ENCODE results near the gene SLC39A3. TPM values are rescaled to one million over a fixed set of nuclear protein-coding genes. Genes with fewer than 3 reads are reported as not detected.

Gene SLC39A3
- total RNA-seq, 1 donor from 2014 or later, result 14.2 TPM

DNA sequence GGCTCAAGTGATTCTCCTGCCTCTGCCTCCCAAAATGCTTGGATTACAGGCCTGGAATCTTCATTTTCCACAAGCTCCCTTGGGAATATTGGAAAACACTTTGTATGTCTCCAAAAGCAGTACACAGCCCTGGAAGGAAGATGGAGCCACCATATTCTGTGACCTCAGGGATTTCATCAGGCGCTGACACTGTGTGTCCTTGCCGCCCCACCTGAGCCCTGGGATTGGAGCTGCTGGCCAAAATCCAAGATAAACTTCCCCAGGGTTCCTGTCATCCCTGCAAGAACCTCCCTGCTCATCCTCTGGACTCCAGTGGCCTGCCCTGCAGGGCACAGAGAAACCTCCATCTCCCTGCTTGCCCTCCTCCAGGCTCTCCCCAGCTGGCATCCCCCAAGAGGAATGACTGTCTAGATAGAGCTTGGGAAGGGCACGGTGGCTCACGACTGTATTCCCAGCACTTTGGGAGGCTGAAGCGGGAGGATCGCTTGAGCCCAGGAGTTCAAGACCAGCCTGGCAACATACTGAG lies 36.1 kb downstream of the SLC39A3 start:
- no peak for DNase-seq (ENCODE audit: low read depth in 2 of 2)

DNA sequence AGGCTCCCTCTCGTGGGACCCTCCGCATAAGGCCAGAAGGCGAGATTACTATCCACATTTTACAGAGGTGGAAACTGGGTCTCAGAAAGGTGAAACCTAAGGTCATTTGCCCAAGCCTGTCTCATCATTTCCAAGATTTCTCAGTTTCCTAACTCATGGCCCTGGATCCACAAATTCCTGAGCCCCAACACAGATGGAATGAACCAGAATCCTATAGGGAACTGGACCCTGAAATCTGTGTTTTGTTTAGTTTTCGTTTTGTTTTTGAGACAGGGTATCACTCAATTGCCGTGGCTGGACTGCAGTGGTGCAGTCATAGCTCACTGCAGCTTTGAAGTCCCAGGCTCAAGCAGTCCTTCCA lies 36.8 kb downstream of the SLC39A3 start:
- no peak for DNase-seq (ENCODE audit: low read depth in 2 of 2)

DNA sequence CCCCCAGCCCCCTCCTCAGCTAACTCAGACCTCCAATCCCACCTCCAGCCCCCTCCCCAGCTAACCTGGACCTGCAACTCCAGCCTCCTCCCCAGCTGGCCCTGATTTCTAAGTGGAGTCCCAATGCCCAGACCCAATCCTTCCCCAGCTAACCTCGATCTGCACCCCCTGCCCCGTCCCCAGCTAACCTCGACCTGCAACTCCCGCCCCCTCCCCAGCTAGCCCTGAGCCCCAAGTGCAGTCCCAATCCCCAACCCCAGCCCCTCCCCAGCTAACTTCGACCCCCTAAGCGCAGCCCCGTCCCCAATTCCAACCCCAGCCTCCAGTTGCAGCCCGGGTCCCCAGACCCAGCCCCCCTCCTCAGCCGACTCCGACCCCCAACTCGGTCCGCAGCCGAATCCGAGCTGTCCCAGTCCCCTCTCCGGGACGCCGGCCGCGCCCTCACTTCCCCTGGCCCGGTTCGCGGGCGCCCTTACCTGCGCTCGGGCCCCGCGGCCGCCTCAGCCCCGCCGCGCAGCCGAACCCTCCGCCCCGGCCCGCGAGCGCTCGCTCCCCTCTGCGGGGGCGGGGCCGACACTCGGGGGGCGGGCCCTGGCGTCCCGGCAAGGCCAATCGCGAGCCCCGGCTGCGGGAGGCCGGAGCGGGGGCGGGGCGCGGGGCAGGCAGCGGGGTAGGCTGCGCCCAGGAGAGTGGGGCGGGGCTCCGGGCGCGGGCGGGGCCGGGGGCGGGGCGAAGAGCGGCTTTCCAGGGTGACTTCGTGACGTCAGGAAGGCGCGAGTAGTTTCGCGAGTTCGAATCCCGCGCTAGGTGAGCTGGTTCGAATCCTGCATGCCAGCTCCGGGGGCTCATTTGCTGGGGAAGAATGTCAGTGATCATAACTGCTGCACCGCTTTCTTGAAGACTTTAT lies 37.4 kb downstream of the SLC39A3 start, which contains the start of gene GNG7:
Gene GNG7 (minus strand): TSS at position 525 of the 907 bp plus-strand sequence. CDS start 182,006 bp downstream, outside the sequence.
- peak; percentile 45 to 86 for DNase-seq (ENCODE audit: low read depth in 2 of 2)

DNA sequence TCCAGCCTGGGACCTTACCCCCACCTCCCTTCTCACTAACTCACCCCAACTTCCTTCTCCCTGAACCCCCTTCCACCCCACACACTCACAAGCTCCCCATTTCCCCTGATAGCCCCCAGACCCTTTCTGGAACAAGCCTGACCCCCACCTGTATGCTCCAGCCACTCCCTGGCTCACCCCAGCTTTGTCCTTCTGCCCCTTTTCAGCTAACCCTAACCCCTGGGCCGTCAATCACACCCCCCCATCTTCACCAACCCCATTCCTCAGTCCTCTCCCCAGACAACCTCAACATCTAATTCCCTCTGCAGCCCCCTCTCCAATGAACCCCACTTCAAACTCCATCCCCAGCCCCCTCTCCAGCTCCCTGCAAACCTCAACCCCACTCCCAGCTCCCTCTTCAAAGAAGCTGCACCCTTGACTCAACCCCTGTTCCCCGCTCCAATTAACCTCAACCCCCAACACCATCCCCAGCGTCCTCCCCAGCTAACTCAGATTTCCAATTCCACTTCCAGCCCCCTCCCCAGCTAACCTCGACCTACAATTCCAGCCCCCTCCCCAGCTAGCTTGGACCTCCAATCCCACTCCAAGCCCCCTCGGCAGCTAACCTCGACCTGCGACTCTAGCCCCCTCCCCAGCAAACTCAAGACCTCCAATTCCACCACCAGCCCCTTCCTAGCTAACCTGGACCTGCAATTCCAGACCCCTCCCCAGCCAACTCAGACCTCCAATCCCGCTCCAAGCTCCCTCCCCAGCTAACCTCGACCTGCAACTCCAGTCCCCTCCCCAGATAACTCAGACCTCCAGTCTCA lies 38.3 kb downstream of the SLC39A3 start:
- no peak for DNase-seq (ENCODE audit: low read depth in 2 of 2)

DNA sequence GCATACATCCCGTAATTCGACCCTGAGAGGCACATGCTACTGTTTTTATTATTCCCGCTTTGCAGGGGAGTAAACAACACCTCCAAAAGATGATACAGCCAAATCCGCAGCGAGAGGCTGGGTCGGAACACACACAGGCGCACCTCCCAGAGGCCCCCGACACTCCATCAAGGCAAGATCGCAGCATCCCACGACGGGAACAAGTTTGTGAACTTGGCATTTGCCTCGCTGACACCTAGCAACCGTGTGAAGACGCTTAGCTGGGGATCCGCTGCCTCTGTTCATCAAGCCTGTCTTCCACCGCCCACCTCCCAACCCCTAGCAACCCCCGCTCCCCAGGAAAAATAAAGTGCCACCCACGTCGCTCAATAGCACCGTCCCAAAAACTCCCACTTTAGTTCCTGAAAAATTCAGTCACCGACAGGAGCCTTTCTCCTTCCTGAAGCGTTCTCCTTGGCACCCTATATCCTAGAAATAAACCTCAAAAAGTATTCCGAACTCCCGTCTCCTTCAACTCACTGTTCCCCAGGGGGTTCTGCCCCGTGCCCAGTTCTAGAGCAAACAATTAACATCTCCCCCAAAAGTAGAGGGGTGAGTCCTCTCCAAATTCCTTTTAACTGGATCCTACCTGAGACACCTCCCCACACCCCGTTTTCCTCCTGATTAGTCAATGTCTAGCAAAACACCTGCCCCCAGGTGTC lies 39.0 kb downstream of the SLC39A3 start:
- DNase-seq (ENCODE audit: low read depth in 2 of 2), result no peak

DNA sequence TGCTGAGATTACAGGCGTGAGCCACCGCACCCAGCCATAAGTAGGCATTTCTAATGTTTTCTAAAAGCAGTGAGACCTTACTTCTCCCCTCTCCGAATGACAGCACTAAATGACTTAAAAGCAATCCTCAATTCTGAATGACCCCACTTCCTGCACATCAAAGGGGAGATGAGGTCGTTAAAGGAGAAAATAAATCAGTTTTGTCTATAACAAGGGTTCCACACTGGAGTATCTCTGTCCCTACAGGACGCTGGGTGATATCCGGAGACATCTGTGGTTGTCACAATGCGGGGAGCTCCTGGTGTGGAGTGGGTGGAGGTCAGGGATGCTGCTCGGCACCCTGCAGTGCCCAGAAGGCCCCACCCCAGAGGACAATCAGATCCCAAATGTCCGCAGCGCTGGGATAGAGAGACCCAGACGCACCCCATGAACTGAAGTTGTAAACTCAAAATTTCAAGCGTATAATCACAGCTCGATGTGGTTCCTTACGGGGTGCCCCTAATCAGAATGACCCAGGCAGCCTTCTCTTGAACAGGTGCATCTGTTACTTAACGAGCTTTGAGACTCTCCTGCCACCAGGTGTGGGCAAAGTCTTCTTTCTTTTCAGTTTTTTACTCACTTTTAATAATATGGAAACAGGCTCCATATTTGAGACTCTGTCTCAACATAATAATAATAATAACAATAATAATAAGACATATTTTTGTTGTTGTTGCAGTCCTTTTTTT lies 40.2 kb downstream of the SLC39A3 start:
- no peak for DNase-seq (ENCODE audit: low read depth in 2 of 2)

DNA sequence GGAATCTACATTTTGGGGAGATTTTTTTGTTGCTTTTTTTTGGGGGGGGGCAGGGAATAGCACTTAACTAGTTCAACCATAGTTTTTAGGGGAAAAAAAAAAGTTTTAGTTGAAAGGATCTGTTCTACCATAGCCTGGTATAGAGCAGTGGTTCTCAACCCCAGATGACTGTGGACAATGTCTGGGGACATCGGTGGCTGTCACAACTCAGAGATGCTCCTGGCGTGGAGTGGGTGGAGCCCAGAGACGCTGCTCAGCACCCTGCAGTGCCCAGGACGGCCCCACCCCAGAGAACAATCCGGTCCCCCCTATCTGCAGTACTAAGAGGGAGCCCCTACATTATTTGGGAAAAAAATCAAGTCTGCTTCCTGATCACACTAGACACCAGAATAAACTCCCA lies 45.6 kb downstream of the SLC39A3 start:
- DNase-seq (ENCODE audit: low read depth in 2 of 2), result no peak

DNA sequence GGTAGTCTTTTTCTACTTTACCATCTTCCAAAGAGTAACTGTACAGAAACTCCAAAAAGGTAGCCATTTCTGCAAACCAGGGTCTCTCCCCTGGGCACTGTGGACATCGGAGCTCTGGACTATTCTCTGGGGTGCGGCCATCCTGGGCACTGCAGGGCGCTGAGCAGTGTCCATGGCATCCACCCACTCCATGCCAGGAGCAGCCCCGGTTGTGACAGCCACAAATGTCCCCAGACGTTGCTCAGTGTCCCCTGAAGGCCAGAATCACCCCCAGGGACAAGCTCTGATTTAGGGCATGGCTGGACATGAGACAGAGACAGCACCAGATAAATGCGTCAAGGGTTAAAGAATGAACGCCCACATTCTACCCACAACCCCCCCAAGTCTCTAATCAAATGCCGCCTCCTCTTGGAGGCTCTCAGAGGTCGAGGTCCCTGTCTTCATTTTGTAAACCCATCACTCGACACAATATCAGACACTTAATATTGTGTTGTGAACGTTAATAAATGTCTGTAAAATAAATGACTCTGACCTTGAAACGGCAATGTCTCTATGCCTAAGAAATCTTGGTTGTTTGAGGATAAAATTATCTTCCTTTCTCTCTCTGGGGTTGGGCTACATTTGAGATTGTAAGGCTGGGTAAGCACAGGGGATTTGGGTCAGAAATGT lies 46.2 kb downstream of the SLC39A3 start:
- DNase-seq (ENCODE audit: low read depth in 2 of 2), result no peak

DNA sequence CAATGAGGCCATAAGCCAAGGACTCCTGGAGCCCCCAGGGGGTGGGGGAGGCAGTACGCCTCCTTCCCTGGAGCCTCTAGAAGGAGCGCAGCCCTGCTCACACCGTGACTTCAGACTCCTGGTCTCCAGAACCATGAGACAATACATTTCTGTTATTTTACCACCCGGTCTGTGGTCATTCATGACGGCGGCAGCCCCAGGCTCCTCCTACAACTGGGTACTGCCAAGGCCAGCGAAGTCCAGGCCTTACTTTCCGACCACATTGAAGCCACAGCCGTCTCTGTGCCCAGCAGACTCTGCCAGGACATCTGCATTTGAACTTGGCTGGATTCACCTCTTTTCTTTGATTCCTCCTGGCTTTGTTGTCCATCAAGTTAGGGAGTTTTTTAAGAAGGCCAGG lies 47.9 kb downstream of the SLC39A3 start:
- DNase-seq (ENCODE audit: low read depth in 2 of 2), result no peak

DNA sequence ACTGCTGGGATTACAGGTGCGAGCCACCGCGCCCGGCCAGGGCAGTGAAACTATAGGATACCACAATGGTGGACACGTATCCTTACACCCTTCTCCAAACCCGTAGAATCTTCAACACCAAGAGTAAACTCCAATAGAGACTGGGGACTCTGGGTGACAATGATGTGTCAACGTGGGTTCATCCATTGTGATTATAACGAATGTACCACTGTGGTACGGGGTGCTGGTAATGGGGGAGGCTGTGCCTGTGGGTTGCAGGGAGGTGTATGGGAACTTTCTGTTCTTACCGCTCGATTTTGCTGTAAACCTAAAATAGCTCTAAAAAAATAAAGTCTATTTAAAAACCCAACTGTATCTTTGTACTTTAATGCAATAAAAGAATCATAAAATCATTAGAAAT lies 49.0 kb downstream of the SLC39A3 start:
- DNase-seq (ENCODE audit: low read depth in 2 of 2), result no peak

DNA sequence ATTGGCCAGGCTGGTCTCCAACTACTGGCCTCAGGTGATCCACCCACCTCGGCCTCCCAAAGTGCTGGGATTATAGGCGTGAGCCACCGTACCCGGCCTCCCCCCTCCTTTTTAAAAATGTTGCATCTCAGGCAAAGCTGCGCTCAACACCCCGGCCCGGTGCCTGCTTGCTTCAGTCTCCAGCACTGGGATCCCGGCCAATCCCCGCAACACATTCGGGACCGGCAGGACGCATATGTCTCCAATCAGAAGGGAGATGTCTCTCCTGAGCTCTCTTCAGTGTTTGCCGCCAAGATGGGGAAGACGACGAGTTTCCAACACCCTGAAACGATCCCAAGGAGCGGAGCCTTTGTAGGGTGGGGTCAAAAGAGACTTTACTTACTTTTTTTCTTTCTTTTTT lies 53.5 kb downstream of the SLC39A3 start:
- no peak for DNase-seq (ENCODE audit: low read depth in 2 of 2)

DNA sequence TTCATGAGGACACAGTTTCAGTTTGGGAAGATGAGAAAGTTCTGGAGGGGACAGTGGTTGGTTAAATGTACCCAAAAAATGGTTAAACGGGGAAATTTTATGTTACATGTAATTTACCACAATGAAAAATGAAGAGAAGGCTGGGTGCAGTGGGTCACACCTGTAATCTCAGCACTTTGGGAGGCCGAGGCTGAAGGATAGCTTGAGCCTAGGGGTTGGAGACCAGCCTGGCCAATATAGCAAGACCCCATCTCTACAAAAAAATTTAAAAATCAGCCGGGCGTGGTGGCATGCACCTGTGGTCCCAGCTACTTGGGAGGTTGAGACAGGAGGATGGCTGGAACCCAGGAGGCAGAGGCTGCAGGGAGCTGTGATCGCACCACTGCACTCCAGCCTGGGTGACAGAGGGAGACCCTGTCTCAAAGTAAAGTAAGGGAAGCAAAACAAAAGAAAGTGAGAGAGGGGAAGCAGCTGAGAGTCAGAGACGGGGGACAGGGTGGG lies 54.6 kb downstream of the SLC39A3 start:
- DNase-seq (ENCODE audit: low read depth in 2 of 2), result no peak

DNA sequence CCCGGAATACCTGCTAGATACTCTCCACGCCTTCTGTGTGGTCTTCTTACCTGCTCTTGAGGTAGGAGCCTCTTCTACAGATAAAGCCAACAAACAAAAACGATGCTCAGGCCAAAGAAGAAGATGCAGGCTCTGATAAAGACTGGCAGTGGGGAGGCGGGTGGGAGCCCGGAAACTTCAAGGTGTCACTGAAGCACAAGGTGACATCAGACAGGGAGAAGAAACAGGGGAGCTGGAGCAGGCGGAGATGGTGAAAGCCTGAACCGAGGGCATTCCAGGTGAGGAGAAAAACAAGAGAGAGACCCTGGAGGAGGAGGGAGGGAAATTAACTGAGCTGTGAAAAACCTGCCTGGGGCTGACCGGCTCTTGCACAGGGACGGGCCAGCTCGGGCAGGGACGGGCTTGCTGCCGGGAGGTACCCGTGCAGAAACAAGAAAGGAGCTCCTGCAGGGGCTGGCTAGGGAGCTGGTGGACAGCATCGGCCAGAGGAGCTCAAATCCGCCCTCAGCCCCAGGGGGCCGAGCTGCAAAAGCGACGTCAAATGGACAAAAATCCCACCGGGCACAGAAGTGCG lies 56.3 kb downstream of the SLC39A3 start:
- no peak for DNase-seq (ENCODE audit: low read depth in 2 of 2)

Other genes with a start within 250 kb of the SLC39A3 start
- gene GNG7, start 37.3 kb downstream of the SLC39A3 start, total RNA-seq, result 0.64 and 1.1 TPM in 2 replicates
- gene DIRAS1, start 18.6 kb downstream of the SLC39A3 start, total RNA-seq, result 0.13 TPM in 2 replicates
- 31.6 and 42.2 TPM in 2 replicates for gene SGTA, start 43.3 kb upstream of the SLC39A3 start, total RNA-seq
- gene THOP1, start 45.5 kb upstream of the SLC39A3 start, total RNA-seq, result 60.2 and 64.6 TPM in 2 replicates
- 2.1 and 3.9 TPM in 2 replicates for gene ZNF554, start 79.9 kb upstream of the SLC39A3 start, total RNA-seq
- 3.1 and 4.4 TPM in 2 replicates for gene ZNF555, start 101.5 kb upstream of the SLC39A3 start, total RNA-seq
- not detected in 2 replicates for gene ZNF556, start 127.3 kb upstream of the SLC39A3 start, total RNA-seq
- gene ZNF57, start 160.9 kb upstream of the SLC39A3 start, total RNA-seq, result 3.2 and 3.7 TPM in 2 replicates
- gene ZNF77, start 205.0 kb upstream of the SLC39A3 start, total RNA-seq, result 3.7 and 4.4 TPM in 2 replicates
- 0.90 and 2.8 TPM in 2 replicates for gene TLE6, start 237.5 kb upstream of the SLC39A3 start, total RNA-seq